Heart left ventricle (tissue), 16 donors: Measurements from ENCODE around the gene PRDM4. TPM values are rescaled to one million over a fixed set of nuclear protein-coding genes. Genes with fewer than 3 reads are reported as not detected.
A peak's percentile ranks its signal among the peaks of the same experiment; 100 is the strongest.

ENCODE experiments used
- ATAC-seq, 4 donors: fragments of 200-7000 bp; cut with Tn5 transposase; one replicate each; pipeline ENCODE4 v1.9.1; 2020 to 2022; ENCODE audit warnings: moderate library complexity in 4 of 4, mild to moderate bottlenecking in 3 of 4, moderate number of reproducible peaks in 1 of 4
- DNase-seq, 5 donors: peaks; one replicate each; pipeline ENCODE4 v3.0.0-alpha.2; 2020
- H3K27ac ChIP-seq, 12 donors: fragments of 200-600 bp; sonication (generic) in 4 of 12; one replicate each; pipeline versions ENCODE4 v1.5.0 to v1.8.0; 2016 to 2022; ENCODE audit warnings: mild to moderate bottlenecking in 2 of 12
- H3K27me3 ChIP-seq, 9 donors: fragments of 200-600 bp; sonication (generic) in 2 of 9; one replicate each; pipeline versions ENCODE4 v1.5.1 to v1.8.0; 2016 to 2022; ENCODE audit warnings: mild to moderate bottlenecking in 3 of 9
- H3K36me3 ChIP-seq, 9 donors: fragments of 200-600 bp; sonication (generic) in 2 of 9; one replicate each; pipeline versions ENCODE4 v1.5.0 to v1.8.0; 2018 to 2022; ENCODE audit warnings: mild to moderate bottlenecking in 2 of 9
- H3K4me1 ChIP-seq, 12 donors: fragments of 200-600 bp; sonication (generic) in 4 of 12; one replicate each; pipeline versions ENCODE4 v1.5.0 to v1.8.0; 2016 to 2022; ENCODE audit warnings: mild to moderate bottlenecking in 3 of 12
- H3K4me3 ChIP-seq, 12 donors: fragments of 200-600 bp; sonication (generic) in 4 of 12; one replicate each; pipeline versions ENCODE4 v1.5.0 to v1.8.0; 2017 to 2022; ENCODE audit warnings: mild to moderate bottlenecking in 9 of 12, moderate library complexity in 4 of 12
- H3K9me3 ChIP-seq, 12 donors: fragments of 200-600 bp; sonication (generic) in 4 of 12; one replicate each; pipeline versions ENCODE4 v1.5.0 to v1.8.0; 2016 to 2022; ENCODE audit warnings: mild to moderate bottlenecking in 1 of 12
- POLR2A ChIP-seq, 2 donors: fragments of 450-650 bp; IDR thresholded peaks; one replicate each; pipeline ENCODE4 v1.6.1; 2017; ENCODE audit warnings: antibody characterized with exemption in 2 of 2, mild to moderate bottlenecking in 2 of 2, moderate library complexity in 2 of 2
- WGBS, 4 donors: extraction: QIAGEN DNeasy Blood & Tissue Kit in 2 of 4; methylation state at CpG; one replicate each; pipeline versions ENCODE4 v1.1.5 to v1.1.7; 2013 to 2018; 5-methylcytosine and 5-hydroxymethylcytosine counted together
- intact Hi-C, 10 donors: fragments of 100-400 bp; cut with DNase I; formaldehyde crosslinking; loops; one replicate each; pipeline versions ENCODE4 v1.11.1 to v1.14.2; 2022
- polyA plus RNA-seq, 2 donors: library from polyadenylated mRNA; stranded (reverse); fragments of 200-250 nt; gene quantifications; one replicate each; pipeline ENCODE4 v1.2.3, GENCODE V29; 2013
- total RNA-seq, 9 donors: library from RNA; depleted of rRNA in 2 of 9; stranded (reverse); fragments of >200 nt in 2 of 9; fragmentation: NEBNext Ultra II Directional in 3 of 9; extraction: Animal tissue kit (Norgen Biotek cat#: 25700) in 3 of 9; gene quantifications; one replicate each; pipeline versions ENCODE4 v1.1.0 to v1.2.4, GENCODE V29; 2016 to 2023
- TF ChIP-seq, protein P1 (sequence below), 12 donors: fragments of 200-600 bp; sonication (generic) in 4 of 12; IDR thresholded peaks; one replicate each; pipeline versions ENCODE4 v1.5.0 to v1.8.0; 2018 to 2022; ENCODE audit warnings: antibody characterized with exemption in 12 of 12, mild to moderate bottlenecking in 5 of 12
- donor health status: ischemic (EF 13 %, LVEDD 7.1; RV severe dilation, severe dysfunction).
- donor health status: healthy with polysubstance abuse.
- donor health status: DM: no; HTN: yes; CAD: no.
- donor health status: DM: no; HTN: no; CAD: no.
- donor health status: ischemic (EF 25% LVEDD 6.9; RV normal size, moderate dysfunction).
- donor health status: ischemic (EF 25% LVEDD 5.7; RV mildly dilated, moderate dysfunction).
- donor health status: healthy.
- donor health status: DM: yes; HTN: yes; CAD: no.
- donor health status: ischemic (EF 35%, LVEDD 5.7; RV mildly dilated, moderate dysfunction).
- donor health status: nonischemic (EF 11% LVEDD 7.7; RV severe dilation, severe dysfunction).
- donor health status: DM: yes; HTN: yes; CAD: no.
- donor health status: PGD.
- donor health status: ischemic (EF 29% LVEDD 5.4; RV normal size, mild dysfunction).
- donor health status: nonischemic (EF 23%, LVEDD 6.1; RV moderate dilation, normal function).

Gene PRDM4
- total and polyA plus RNA-seq, 11 donors: 5.3 to 24.6 (median 15.0) TPM

- intact Hi-C loops: loop anchor here in 2 of 10 donors (5.0 kb wide), 2 partner anchors 47 to 52 kb away; no protein-coding TSS in a partner anchor
- peaks cover 3 to 100% (median 88%) of the 10 kb centered on the region in 9 donors for H3K36me3 ChIP-seq
- ATAC-seq (peak in 1 of 4 donors; percentile 76), DNase-seq (no peak)
- WGBS, 4 donors: 87 to 94% (median 92%) methylated on average over 1 of the region's 1 CpG
- H3K4me3 ChIP-seq: no peak overlapping the region
- no peaks in the 10 kb centered on the region for H3K9me3 ChIP-seq
- peak overlapping the region in 1 of 12 donors; percentile 46 for H3K27ac ChIP-seq
- TF ChIP-seq, protein P1, sequence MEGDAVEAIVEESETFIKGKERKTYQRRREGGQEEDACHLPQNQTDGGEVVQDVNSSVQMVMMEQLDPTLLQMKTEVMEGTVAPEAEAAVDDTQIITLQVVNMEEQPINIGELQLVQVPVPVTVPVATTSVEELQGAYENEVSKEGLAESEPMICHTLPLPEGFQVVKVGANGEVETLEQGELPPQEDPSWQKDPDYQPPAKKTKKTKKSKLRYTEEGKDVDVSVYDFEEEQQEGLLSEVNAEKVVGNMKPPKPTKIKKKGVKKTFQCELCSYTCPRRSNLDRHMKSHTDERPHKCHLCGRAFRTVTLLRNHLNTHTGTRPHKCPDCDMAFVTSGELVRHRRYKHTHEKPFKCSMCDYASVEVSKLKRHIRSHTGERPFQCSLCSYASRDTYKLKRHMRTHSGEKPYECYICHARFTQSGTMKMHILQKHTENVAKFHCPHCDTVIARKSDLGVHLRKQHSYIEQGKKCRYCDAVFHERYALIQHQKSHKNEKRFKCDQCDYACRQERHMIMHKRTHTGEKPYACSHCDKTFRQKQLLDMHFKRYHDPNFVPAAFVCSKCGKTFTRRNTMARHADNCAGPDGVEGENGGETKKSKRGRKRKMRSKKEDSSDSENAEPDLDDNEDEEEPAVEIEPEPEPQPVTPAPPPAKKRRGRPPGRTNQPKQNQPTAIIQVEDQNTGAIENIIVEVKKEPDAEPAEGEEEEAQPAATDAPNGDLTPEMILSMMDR (IDR thresholded peaks at IDR 0.05): no peak
- no peak for TF ChIP-seq POLR2A (IDR thresholded peaks at IDR 0.05)
- no peaks in the 10 kb centered on the region for H3K27me3 ChIP-seq
- peaks cover 0 to 19% (median 2%) of the 10 kb centered on the region in 12 donors for H3K4me1 ChIP-seq
Measured at GRCh38 chr12:107749083-107749482, 11.9 kb downstream of the PRDM4 start.

GRCh38 chr12:107748472-107748871 is 12.5 kb downstream of the PRDM4 start:
- Histone ChIP-seq H3K27ac (peak overlapping the region in 1 of 12 donors; percentile 46), H3K4me3 (peak overlapping the region in 1 of 12 donors; percentile 3), H3K9me3 (no peaks in the 10 kb centered on the region), H3K36me3 (peaks cover 3 to 100% (median 88%) of the 10 kb centered on the region in 9 donors), H3K27me3 (no peaks in the 10 kb centered on the region), H3K4me1 (peaks cover 0 to 19% (median 2%) of the 10 kb centered on the region in 12 donors)
- ATAC-seq: peak in 1 of 4 donors; percentile 86
- no peak for DNase-seq
- WGBS, 4 donors: 74 to 78% (median 74%) methylated on average over 6 of the region's 6 CpGs
- TF ChIP-seq, protein P1 (IDR thresholded peaks at IDR 0.05): no peak
- TF ChIP-seq POLR2A (IDR thresholded peaks at IDR 0.05): no peak
- intact Hi-C loops: loop anchor here in 2 of 10 donors (5.0 kb wide), 2 partner anchors 46 to 51 kb away; no protein-coding TSS in a partner anchor

DNA sequence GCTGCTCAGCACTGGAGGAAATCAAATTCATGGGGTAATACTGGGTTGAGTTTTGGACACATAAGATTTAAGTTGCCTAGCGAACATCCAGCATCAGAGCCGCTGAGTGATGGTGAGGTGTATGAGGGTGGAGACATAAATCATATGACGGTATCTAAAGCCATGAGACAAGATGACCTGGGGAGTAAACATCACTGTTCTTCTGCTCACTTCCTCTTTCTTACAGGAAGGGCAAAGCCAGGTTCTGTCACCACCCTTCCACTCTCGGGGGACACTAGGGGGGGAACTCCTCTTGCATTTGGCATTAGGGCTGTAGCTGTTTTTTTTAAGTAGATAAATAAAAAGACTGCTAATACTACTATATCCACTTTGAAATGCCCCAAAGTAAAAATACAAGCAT is 24.0 kb downstream of the PRDM4 start:
- DNase-seq (no peak), ATAC-seq (no peak)
- Histone ChIP-seq H3K27ac (no peak overlapping the region), H3K27me3 (no peaks in the 10 kb centered on the region), H3K36me3 (peaks cover 5 to 99% (median 96%) of the 10 kb centered on the region in 9 donors), H3K4me1 (no peaks in the 10 kb centered on the region), H3K9me3 (no peaks in the 10 kb centered on the region), H3K4me3 (no peak overlapping the region)
- TF ChIP-seq, protein P1 (IDR thresholded peaks at IDR 0.05): no peak
- no peak for TF ChIP-seq POLR2A (IDR thresholded peaks at IDR 0.05)
- 82 to 87% (median 85%) methylated on average over 4 of the region's 4 CpGs for WGBS, 4 donors
- intact Hi-C loops: no loop called here

GRCh38 chr12:107735763-107736162 is 25.2 kb downstream of the PRDM4 start:
- intact Hi-C loops: no loop called here
- no peak overlapping the region for H3K4me3 ChIP-seq
- no peak for ATAC-seq
- no peak for DNase-seq
- H3K9me3 ChIP-seq: no peaks in the 10 kb centered on the region
- H3K27me3 ChIP-seq: no peaks in the 10 kb centered on the region
- peaks cover 5 to 91% (median 85%) of the 10 kb centered on the region in 9 donors for H3K36me3 ChIP-seq
- H3K4me1 ChIP-seq: no peaks in the 10 kb centered on the region
- WGBS, 4 donors: 87 to 96% (median 94%) methylated on average over 2 of the region's 2 CpGs
- TF ChIP-seq, protein P1 (IDR thresholded peaks at IDR 0.05): no peak
- no peak for TF ChIP-seq POLR2A (IDR thresholded peaks at IDR 0.05)
- no peak overlapping the region for H3K27ac ChIP-seq
